D721Med (cell line): ENCODE data around the gene ARPC2.

Experiments used
- DNase-seq: peaks from one replicate; pipeline ENCODE4 v3.0.0; 2011; ENCODE audit warnings: low spot score; ENCODE audit not compliant: insufficient read length
- FAIRE-seq: peaks from 2 replicates; lab custom pipeline; 2011; peaks lifted over from hg19 to GRCh38; lab: Jason Lieb, UNC
- CTCF ChIP-seq: IDR thresholded peaks from 2 replicates; pipeline ENCODE4 v1.5.1; 2012; ENCODE audit warnings: mild to moderate bottlenecking, control low read depth; ENCODE audit not compliant: insufficient read depth; ENCODE audit errors: missing control alignments

The ARPC2 gene

DNA sequence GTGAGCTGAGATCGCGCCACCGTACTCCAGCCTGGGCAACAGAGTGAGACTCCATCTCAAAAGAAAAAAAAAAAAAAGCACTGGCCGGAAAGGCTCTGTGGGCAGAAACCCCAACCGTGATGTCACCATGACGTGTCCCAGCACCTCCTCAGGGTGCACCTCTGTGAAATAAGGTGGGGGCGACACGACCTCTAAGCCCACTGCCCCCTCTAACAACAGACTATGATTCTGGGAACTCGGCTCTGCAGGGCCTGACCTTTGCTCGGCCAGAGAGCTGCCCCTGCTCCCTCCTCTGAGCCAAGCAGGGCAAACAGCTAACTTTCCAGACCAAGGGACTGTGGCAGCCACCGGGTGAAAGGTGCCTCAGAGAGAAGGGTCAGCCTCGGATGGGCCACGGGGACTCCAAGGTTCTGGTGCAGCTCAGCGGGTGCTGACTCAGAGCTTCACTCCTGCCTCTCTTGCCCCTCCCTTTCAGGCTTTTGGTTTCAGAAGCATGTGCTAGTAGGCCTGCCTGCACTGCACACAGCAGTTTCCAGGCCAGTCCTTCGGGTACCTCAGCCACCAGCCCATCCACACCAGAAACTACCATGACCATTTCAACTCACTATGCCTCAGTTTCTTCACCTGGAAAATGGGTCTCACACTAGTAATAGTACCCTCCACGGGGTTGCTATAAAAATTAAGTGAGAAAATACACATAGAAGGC is 67.3 kb downstream of the ARPC2 start:
- FAIRE-seq (no peak), DNase-seq (no peak)
- TF ChIP-seq CTCF: no peak

GRCh38 chr2:218285604-218286003 is 68.6 kb downstream of the ARPC2 start:
- no peak for TF ChIP-seq CTCF
- DNase-seq: peak; percentile 14
- no peak for FAIRE-seq

DNA sequence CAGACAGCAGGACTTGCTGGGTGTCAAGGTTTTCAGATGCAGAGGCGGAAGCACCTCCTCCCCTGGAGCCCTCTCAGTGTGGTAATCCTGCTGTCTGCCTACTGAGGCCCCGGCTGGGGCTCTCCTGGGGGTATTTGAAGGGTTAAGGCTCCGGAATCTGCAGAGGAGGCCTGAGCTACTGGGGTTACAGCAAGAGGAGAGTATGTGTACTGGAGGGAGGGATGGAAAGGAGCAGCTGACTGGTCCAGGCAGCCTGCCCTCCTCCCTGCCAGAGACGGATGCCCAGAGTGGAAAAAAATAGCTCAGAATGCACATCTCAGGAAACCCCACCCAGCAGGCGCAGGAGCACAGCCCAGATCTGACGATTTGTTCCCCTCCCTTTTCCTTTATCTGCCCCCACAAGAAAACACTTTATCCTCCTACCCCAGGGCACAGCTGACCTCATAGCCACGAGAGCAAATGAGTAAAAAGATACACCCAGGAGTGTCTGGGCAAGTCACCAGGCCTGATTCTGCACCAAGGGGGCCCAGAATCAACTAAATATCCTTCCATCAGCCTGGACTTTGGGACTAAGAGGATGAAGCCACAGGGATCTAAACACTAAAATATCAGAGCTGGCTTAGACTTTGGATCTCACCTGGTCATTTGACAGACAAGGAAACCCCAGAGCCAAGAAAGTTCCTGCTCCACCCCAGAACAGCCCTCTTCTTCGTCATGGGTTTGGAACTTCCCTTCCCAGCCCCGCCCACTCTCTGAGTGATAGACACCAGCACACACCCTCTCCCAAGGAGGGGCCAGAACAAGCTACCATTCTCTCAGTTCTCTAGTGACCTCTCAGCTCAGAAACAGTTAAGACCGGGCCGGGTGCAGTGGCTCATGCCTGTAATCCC is 69.8 kb downstream of the ARPC2 start:
- DNase-seq (peak; percentile 45), FAIRE-seq (no peak)
- TF ChIP-seq CTCF: no peak

DNA sequence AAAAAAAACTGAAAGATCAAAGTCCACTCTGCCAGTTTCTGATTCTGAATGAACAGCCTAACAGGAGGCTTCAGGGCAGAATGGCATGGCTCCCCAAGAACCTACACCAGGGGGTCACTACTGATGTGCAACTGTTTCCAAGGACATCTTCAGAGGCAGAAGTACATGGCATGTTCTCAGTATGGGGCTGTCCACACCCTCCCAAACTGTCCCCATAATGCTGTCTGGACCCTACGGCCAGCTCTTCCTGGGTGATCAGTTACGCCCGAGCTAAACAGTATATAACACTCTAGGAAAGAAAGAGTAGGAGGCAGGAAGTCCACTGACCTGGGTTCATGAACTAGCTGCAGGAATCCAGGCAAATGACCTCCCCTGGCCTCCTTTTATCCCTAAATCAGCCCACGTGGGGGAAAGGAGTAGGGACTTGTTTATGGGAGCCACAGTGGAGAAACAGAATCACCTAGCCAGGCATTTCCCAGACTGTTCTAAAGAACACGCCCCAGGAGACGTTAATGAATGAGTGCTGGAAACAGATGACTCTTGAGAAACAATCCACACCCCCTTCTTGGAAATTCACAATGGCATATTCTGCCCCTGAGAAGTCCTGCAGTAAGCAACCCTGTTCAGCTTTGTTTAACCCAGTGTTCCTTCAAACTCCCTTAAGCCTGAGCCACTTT is 72.8 kb downstream of the ARPC2 start:
- DNase-seq (no peak), FAIRE-seq (no peak)
- no peak for TF ChIP-seq CTCF

GRCh38 chr2:218290316-218291261 is 73.6 kb downstream of the ARPC2 start:
- FAIRE-seq (no peak), DNase-seq (no peak)
- TF ChIP-seq CTCF: no peak

DNA sequence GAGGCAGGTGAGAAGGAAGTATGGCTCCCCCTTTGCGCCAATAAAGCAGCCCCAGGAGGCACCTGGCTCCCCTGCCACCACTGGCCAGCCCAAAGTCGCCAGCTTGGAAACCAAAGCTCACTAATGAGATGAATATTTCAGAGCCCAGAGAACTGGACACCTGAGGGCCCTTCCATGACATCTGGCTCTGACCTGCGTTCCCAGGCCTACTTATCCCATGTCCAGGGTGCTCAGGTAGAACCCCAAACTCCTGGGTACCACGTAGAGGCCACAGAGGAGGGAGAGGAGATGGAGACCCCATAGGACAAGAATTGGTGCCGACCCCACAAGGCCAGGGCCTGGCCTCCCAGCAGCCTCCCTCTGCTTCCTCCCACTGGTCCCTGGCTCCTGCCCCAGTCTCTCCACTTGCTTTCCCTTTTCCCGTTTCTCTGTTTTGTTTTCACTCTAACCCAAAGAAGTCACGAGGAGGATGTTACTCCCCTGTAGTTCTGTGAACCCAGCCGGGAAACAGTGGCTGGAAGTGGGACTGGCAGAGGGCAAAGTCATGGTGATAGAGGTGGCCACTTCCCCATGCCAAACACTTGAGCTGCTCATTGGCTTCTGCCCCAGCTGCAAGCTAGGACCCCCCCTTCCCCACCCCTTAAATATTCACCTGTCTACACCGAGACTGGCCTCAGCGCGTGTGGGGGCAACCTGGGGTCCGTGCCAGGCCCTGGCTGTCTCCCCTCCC is 74.5 kb downstream of the ARPC2 start:
- TF ChIP-seq CTCF: no peak
- DNase-seq: no peak
- no peak for FAIRE-seq
